GM19372 (cell line): Measurements from ENCODE around the gene C1orf141.

ENCODE experiments used
- ATAC-seq: cut with Tn5 transposase; IDR thresholded peaks from one replicate; pipeline ENCODE4 v1.9.1; 2021; ENCODE audit warnings: mild to moderate bottlenecking, low read depth, moderate library complexity; ENCODE audit not compliant: unreplicated experiment

C1orf141 gene

DNA sequence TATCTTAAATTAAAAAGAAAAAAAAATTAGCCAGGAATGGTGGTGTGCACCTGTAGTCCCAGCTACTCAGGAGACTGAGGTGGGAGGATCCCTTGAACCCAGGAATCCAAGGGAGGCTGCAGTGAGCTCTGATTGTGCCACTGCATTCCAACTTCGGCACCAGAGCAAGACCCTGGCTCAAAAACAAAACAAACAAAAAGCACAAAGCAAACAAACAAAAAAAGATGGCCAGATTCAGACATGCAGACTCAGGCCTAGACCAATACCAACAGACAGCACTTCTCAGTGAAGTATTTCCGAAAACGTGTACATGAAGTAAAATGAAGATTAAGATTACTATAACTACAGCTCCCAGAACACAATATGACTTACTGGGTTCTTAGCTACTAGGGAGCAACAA lies 91.4 kb downstream of the C1orf141 start:
- ATAC-seq = no peak
